Measurements from ENCODE around the gene DNAJC11.

DNA sequence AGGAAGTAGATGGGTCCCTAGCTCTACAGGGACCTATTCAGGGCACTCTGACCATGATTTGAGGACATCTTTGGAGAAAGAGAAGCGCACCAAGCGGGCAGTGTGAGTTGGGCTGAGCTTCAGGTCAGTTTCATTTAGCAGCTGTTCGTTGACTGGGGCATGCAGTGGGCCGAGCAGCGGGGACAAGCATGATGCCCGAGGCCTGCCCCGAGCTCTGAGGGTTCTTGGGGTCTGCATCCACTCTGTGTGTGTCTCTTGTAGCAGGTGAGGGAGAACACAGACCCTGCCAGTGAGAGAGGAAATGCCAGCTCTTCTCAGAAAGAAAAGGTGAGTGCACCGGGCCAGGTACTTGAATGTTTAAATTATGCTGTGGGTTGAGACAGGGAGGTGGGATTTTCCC lies 71.6 kb downstream of the DNAJC11 start:
- TF ChIP-seq, protein P1, sequence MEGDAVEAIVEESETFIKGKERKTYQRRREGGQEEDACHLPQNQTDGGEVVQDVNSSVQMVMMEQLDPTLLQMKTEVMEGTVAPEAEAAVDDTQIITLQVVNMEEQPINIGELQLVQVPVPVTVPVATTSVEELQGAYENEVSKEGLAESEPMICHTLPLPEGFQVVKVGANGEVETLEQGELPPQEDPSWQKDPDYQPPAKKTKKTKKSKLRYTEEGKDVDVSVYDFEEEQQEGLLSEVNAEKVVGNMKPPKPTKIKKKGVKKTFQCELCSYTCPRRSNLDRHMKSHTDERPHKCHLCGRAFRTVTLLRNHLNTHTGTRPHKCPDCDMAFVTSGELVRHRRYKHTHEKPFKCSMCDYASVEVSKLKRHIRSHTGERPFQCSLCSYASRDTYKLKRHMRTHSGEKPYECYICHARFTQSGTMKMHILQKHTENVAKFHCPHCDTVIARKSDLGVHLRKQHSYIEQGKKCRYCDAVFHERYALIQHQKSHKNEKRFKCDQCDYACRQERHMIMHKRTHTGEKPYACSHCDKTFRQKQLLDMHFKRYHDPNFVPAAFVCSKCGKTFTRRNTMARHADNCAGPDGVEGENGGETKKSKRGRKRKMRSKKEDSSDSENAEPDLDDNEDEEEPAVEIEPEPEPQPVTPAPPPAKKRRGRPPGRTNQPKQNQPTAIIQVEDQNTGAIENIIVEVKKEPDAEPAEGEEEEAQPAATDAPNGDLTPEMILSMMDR (IDR thresholded peaks at IDR 0.05) = no peak
- TF ChIP-seq, protein P2, sequence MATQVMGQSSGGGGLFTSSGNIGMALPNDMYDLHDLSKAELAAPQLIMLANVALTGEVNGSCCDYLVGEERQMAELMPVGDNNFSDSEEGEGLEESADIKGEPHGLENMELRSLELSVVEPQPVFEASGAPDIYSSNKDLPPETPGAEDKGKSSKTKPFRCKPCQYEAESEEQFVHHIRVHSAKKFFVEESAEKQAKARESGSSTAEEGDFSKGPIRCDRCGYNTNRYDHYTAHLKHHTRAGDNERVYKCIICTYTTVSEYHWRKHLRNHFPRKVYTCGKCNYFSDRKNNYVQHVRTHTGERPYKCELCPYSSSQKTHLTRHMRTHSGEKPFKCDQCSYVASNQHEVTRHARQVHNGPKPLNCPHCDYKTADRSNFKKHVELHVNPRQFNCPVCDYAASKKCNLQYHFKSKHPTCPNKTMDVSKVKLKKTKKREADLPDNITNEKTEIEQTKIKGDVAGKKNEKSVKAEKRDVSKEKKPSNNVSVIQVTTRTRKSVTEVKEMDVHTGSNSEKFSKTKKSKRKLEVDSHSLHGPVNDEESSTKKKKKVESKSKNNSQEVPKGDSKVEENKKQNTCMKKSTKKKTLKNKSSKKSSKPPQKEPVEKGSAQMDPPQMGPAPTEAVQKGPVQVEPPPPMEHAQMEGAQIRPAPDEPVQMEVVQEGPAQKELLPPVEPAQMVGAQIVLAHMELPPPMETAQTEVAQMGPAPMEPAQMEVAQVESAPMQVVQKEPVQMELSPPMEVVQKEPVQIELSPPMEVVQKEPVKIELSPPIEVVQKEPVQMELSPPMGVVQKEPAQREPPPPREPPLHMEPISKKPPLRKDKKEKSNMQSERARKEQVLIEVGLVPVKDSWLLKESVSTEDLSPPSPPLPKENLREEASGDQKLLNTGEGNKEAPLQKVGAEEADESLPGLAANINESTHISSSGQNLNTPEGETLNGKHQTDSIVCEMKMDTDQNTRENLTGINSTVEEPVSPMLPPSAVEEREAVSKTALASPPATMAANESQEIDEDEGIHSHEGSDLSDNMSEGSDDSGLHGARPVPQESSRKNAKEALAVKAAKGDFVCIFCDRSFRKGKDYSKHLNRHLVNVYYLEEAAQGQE (IDR thresholded peaks at IDR 0.05; ENCODE audit: insufficient read depth in 1 of 2, low read depth in 2 of 2, low read length in 1 of 2) = no peak

Data from Panc1 (cell line).